ENCODE results near the gene MYO3B. TPM values are rescaled to one million over a fixed set of nuclear protein-coding genes. Genes with fewer than 3 reads are reported as not detected.

Gene MYO3B
- total RNA-seq, 4 donors from 2014 or later: 0.48 TPM; not detected in 3

GRCh38 chr2:170292415-170292814 lies 114.5 kb downstream of the MYO3B start:
- no peaks in the 10 kb centered on the region for H3K4me1 ChIP-seq
- no peaks in the 10 kb centered on the region for H3K36me3 ChIP-seq
- H3K9me3 ChIP-seq: peaks cover 3 to 5% of the 10 kb centered on the region in 2 donors
- DNase-seq: no peak
- in situ Hi-C loops (cut with MboI; ENCODE audit: low pct_ligation_motif_present in 1 of 4, low pct_unique_long_range_greater_than_20kb in 1 of 4, low sequenced_read_pairs in 3 of 4) (no loop called here), intact Hi-C loops (cut with DNase I; ENCODE audit: low total_unique reads) (no loop called here)
- 40 to 45% methylated on average over 1 to 3 of the region's 3 CpGs for WGBS, 2 donors (ENCODE audit: low coverage in 1 of 2)
- TF ChIP-seq EP300 (IDR thresholded peaks at IDR 0.05; ENCODE audit: low read depth): no peak
- TF ChIP-seq, protein P1, sequence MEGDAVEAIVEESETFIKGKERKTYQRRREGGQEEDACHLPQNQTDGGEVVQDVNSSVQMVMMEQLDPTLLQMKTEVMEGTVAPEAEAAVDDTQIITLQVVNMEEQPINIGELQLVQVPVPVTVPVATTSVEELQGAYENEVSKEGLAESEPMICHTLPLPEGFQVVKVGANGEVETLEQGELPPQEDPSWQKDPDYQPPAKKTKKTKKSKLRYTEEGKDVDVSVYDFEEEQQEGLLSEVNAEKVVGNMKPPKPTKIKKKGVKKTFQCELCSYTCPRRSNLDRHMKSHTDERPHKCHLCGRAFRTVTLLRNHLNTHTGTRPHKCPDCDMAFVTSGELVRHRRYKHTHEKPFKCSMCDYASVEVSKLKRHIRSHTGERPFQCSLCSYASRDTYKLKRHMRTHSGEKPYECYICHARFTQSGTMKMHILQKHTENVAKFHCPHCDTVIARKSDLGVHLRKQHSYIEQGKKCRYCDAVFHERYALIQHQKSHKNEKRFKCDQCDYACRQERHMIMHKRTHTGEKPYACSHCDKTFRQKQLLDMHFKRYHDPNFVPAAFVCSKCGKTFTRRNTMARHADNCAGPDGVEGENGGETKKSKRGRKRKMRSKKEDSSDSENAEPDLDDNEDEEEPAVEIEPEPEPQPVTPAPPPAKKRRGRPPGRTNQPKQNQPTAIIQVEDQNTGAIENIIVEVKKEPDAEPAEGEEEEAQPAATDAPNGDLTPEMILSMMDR (IDR thresholded peaks at IDR 0.05): no peak
- no peak for TF ChIP-seq POLR2A (IDR thresholded peaks at IDR 0.05)
- no peak for TF ChIP-seq POLR2AphosphoS5 (IDR thresholded peaks at IDR 0.05)
- no peaks in the 10 kb centered on the region for H3K27me3 ChIP-seq
- no peak overlapping the region for H3K27ac ChIP-seq
- no peak overlapping the region for H3K4me3 ChIP-seq

GRCh38 chr2:170297496-170297895 lies 119.5 kb downstream of the MYO3B start:
- Histone ChIP-seq H3K4me1 (no peaks in the 10 kb centered on the region), H3K4me3 (no peak overlapping the region), H3K27ac (no peak overlapping the region), H3K9me3 (no peaks in the 10 kb centered on the region), H3K36me3 (no peaks in the 10 kb centered on the region), H3K27me3 (no peaks in the 10 kb centered on the region)
- DNase-seq: no peak
- in situ Hi-C loops (cut with MboI; ENCODE audit: low pct_ligation_motif_present in 1 of 4, low pct_unique_long_range_greater_than_20kb in 1 of 4, low sequenced_read_pairs in 3 of 4): no loop called here
- TF ChIP-seq, protein P1 (IDR thresholded peaks at IDR 0.05): no peak
- TF ChIP-seq EP300 (IDR thresholded peaks at IDR 0.05; ENCODE audit: low read depth) (no peak), POLR2AphosphoS5 (IDR thresholded peaks at IDR 0.05) (no peak), POLR2A (IDR thresholded peaks at IDR 0.05) (no peak)
- intact Hi-C loops (cut with DNase I; ENCODE audit: low total_unique reads): no loop called here
- 90 to 98% methylated on average over 3 of the region's 3 CpGs for WGBS, 2 donors (ENCODE audit: low coverage in 1 of 2)

- 25 to 79% methylated on average over 1 of the region's 1 CpG for WGBS, 2 donors (ENCODE audit: low coverage in 1 of 2)
- intact Hi-C loops (cut with DNase I; ENCODE audit: low total_unique reads) (no loop called here), in situ Hi-C loops (cut with MboI; ENCODE audit: low pct_ligation_motif_present in 1 of 4, low pct_unique_long_range_greater_than_20kb in 1 of 4, low sequenced_read_pairs in 3 of 4) (no loop called here)
- no peak for TF ChIP-seq POLR2A (IDR thresholded peaks at IDR 0.05)
- no peak for TF ChIP-seq EP300 (IDR thresholded peaks at IDR 0.05; ENCODE audit: low read depth)
- no peak for TF ChIP-seq POLR2AphosphoS5 (IDR thresholded peaks at IDR 0.05)
- TF ChIP-seq, protein P1 (IDR thresholded peaks at IDR 0.05): no peak
- no peak overlapping the region for H3K4me3 ChIP-seq
- H3K36me3 ChIP-seq: no peaks in the 10 kb centered on the region
- no peaks in the 10 kb centered on the region for H3K9me3 ChIP-seq
- no peak for DNase-seq
- no peaks in the 10 kb centered on the region for H3K4me1 ChIP-seq
- no peak overlapping the region for H3K27ac ChIP-seq
- H3K27me3 ChIP-seq: no peaks in the 10 kb centered on the region
Measured at GRCh38 chr2:170298115-170298514, 120.2 kb downstream of the MYO3B start.

DNA sequence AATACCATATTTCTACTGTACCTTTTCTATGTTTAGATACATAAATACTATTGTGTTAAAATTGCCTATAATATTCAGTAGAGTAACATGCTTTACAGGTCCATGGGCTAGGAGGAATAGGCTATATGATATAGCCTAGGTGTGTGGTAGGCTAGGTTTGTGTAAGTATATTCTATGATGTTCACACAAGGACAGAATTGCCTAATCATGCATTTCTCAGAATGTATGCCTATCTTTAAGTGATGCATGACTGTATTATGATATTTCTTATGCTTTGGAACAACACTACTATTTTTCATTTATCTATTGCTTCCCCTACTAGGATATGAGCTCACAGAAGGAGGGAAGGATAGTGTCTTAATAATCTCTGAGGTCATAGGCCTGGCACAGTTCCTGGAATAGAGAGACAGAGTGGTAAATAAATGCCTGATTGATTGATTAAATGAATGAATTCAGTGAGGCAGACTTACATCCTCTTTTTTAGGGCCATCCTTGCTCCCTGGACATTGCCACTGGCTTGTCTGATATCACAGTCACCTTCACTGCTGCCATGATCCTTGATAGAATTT lies 121.0 kb downstream of the MYO3B start:
- DNase-seq: no peak
- H3K4me1 ChIP-seq: no peaks in the 10 kb centered on the region
- H3K9me3 ChIP-seq: no peaks in the 10 kb centered on the region
- H3K27me3 ChIP-seq: no peaks in the 10 kb centered on the region
- intact Hi-C loops (cut with DNase I; ENCODE audit: low total_unique reads): no loop called here
- no peak overlapping the region for H3K4me3 ChIP-seq
- in situ Hi-C loops (cut with MboI; ENCODE audit: low pct_ligation_motif_present in 1 of 4, low pct_unique_long_range_greater_than_20kb in 1 of 4, low sequenced_read_pairs in 3 of 4): no loop called here
- H3K27ac ChIP-seq: no peak overlapping the region
- TF ChIP-seq POLR2AphosphoS5 (IDR thresholded peaks at IDR 0.05) (no peak), POLR2A (IDR thresholded peaks at IDR 0.05) (no peak), EP300 (IDR thresholded peaks at IDR 0.05; ENCODE audit: low read depth) (no peak)
- TF ChIP-seq, protein P1 (IDR thresholded peaks at IDR 0.05): no peak
- H3K36me3 ChIP-seq: no peaks in the 10 kb centered on the region
